Measurements from ENCODE around the gene TCAIM. TPM values are rescaled to one million over a fixed set of nuclear protein-coding genes. Genes with fewer than 3 reads are reported as not detected.
A peak's percentile ranks its signal among the peaks of the same experiment; 100 is the strongest.

Gene TCAIM
- total and polyA plus RNA-seq, 9 of the 15 experiments (the other 6 are each of a cell fraction or from before 2014, with no cell fraction given), result 19.7 to 53.3 (median 36.9) TPM

DNA sequence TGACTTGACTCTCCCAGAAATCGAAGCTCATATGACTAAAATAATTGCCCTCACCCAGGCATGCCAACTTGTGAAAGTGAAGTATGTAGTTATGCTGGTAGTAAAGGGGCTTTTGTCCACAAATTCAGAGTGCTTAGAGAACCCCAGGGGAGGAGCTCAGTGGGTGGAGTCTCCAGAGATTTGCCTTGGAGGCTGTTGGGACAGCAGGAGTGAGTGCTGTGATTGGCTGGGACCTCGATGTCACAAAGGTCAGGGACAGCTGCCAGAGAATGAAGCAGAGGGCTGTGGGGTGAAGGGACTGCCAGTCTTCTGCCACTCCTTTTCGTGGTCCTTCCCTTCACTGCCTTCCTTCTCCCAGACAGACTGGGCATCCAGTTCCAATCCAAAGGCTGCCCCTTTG, 89.1 kb downstream of the TCAIM start:
- FAIRE-seq, result no peak
- intact Hi-C loops (cut with micrococcal nuclease), result no loop called here
- ATAC-seq, result peak; percentile 25; the same call in 2 of the 3 replicates
- ChIA-PET POLR2A (interaction anchor here (0.6 to 1.5 kb wide), 4 partner anchors 8 to 652 kb away, joined by 3 to 7 read pairs (median 4); no protein-coding TSS in a partner anchor), CTCF (ENCODE audit: low intra/inter-chr PET ratio) (no interaction called here)
- no peaks in the 10 kb centered on the region for H3K9me1 ChIP-seq (ENCODE audit: control insufficient read depth, insufficient read depth, low read length)
- peak in 3 of 4 experiments; percentile 51 to 54 (median 52) for DNase-seq (ENCODE audit: extremely low read depth in 1 of 4, low spot score in 3 of 4)
- no peaks in the 10 kb centered on the region for H4K20me1 ChIP-seq (replicated peaks; ENCODE audit: control insufficient read depth, insufficient read depth, low read length)
- 0 out of 3 replicates have a peak, but pooled peaks cover 2% of the 10 kb centered on the region for H3K79me2 ChIP-seq (ENCODE audit: control insufficient read depth, insufficient read depth, low read length)
- no peaks in the 10 kb centered on the region for H3K9me3 ChIP-seq (replicated peaks; ENCODE audit: control insufficient read depth, insufficient read depth, low read depth, low read length)
- no TSS peak for BruUV-seq (replicated peaks)
- no peaks in the 10 kb centered on the region for H3K27me3 ChIP-seq (ENCODE audit: control insufficient read depth in 2 of 2, insufficient read depth in 2 of 2, low read length in 2 of 2)
- TF ChIP-seq DMBX1 (CRISPR knock-in tag; IDR thresholded peaks at IDR 0.05; ENCODE audit: borderline replicate concordance) (no peak), POLR3G (IDR thresholded peaks at IDR 0.05; ENCODE audit: extremely low read depth, insufficient read length, insufficient replicate concordance) (no peak)
- TF ChIP-seq, protein P1, sequence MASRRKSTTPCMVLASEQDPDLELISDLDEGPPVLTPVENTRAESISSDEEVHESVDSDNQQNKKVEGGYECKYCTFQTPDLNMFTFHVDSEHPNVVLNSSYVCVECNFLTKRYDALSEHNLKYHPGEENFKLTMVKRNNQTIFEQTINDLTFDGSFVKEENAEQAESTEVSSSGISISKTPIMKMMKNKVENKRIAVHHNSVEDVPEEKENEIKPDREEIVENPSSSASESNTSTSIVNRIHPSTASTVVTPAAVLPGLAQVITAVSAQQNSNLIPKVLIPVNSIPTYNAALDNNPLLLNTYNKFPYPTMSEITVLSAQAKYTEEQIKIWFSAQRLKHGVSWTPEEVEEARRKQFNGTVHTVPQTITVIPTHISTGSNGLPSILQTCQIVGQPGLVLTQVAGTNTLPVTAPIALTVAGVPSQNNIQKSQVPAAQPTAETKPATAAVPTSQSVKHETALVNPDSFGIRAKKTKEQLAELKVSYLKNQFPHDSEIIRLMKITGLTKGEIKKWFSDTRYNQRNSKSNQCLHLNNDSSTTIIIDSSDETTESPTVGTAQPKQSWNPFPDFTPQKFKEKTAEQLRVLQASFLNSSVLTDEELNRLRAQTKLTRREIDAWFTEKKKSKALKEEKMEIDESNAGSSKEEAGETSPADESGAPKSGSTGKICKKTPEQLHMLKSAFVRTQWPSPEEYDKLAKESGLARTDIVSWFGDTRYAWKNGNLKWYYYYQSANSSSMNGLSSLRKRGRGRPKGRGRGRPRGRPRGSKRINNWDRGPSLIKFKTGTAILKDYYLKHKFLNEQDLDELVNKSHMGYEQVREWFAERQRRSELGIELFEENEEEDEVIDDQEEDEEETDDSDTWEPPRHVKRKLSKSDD (conservative IDR thresholded peaks at IDR 0.05; ENCODE audit: low read length), result no peak
- H3K9ac ChIP-seq (ENCODE audit: insufficient read depth in 1 of 2, low read depth in 2 of 2, low read length in 2 of 2), result no peak overlapping the region; a peak in 1 of 4 replicates
- no peaks in the 10 kb centered on the region for H3K36me3 ChIP-seq (ENCODE audit: control insufficient read depth, insufficient read depth, low read length)
- no peak overlapping the region for H2AFZ ChIP-seq (ENCODE audit: low read depth, low read length)
- in situ Hi-C loops (cut with MboI), result no loop called here
- no peak overlapping the region for H3K4me3 ChIP-seq
- no peak overlapping the region for H3K27ac ChIP-seq (ENCODE audit: extremely low read depth, low read depth, low read length)
- peaks cover 2 to 12% of the 10 kb centered on the region in 2 experiments; a peak in 3 of 5 replicates for H3K4me1 ChIP-seq (replicated peaks in 1 of 2; ENCODE audit: control insufficient read depth in 2 of 2, insufficient read depth in 2 of 2, low read length in 2 of 2)
- H3K4me2 ChIP-seq (ENCODE audit: insufficient read depth, low read length), result no peak overlapping the region
- 56% methylated on average over 3 of the region's 3 CpGs for WGBS (ENCODE audit: insufficient coverage, low coverage, missing lambda C conversion rate)

Data from K562 (cell line).